Body of pancreas (tissue), 4 donors: Measurements from ENCODE around the gene TCF7. TPM values are rescaled to one million over a fixed set of nuclear protein-coding genes. Genes with fewer than 3 reads are reported as not detected.

Experiments
- ATAC-seq: fragments of 150-250 bp; one replicate; pipeline ENCODE4 v1.9.1; 2016
- DNase-seq, 4 donors: peaks; one replicate each; pipeline ENCODE4 v3.0.0-alpha.2; 2019
- H3K27ac ChIP-seq, 4 donors: fragments of 200-600 bp; sonication (generic); 1 replicate in 3 of 4; 2 replicates in 1 of 4; pipeline versions ENCODE4 v1.5.1 to v1.6.1; 2016 to 2019; ENCODE audit warnings: mild to moderate bottlenecking in 1 of 4, mixed read lengths in 1 of 4, moderate library complexity in 1 of 4
- H3K27me3 ChIP-seq, 2 donors: fragments of 200-600 bp; sonication (generic); one replicate each; pipeline ENCODE4 v1.6.0; 2016; ENCODE audit warnings: mild to moderate bottlenecking in 1 of 2
- H3K36me3 ChIP-seq, 2 donors: fragments of 200-600 bp; sonication (generic); replicated peaks in 1 of 2; 2 replicates each; pipeline ENCODE4 v1.5.1; 2016; ENCODE audit warnings: low read depth in 2 of 2; ENCODE audit not compliant: insufficient read depth in 1 of 2
- H3K4me1 ChIP-seq: fragments of 200-600 bp; sonication (generic); one replicate; pipeline ENCODE4 v1.6.0; 2016
- H3K4me3 ChIP-seq, 2 donors: fragments of 200-600 bp; sonication (generic); 1 replicate in 1 of 2; 2 replicates in 1 of 2; pipeline ENCODE4 v1.5.1; 2016 to 2019
- H3K9me3 ChIP-seq, 3 donors: fragments of 200-600 bp; sonication (generic); 1 replicate in 2 of 3; 2 replicates in 1 of 3; pipeline ENCODE4 v1.5.1; 2016
- CTCF ChIP-seq, 7 experiments: fragments of 450-650 bp in 4 of 7; fragments of 200-600 bp in 3 of 7; sonication (generic) in 3 of 7; IDR thresholded peaks; one replicate each; pipeline ENCODE4 v1.5.1; 2016 to 2019; ENCODE audit warnings: antibody characterized with exemption in 7 of 7
- POLR2A ChIP-seq, 3 donors: fragments of 450-650 bp; IDR thresholded peaks; one replicate each; pipeline ENCODE4 v1.6.1; 2016; ENCODE audit warnings: antibody characterized with exemption in 3 of 3, mild to moderate bottlenecking in 2 of 3
- WGBS, 2 donors: methylation state at CpG; one replicate each; pipeline ENCODE4 v1.1.5; 2017; 5-methylcytosine and 5-hydroxymethylcytosine counted together
- intact Hi-C: fragments of 100-400 bp; cut with DNase I; formaldehyde crosslinking; loops from one replicate; pipeline ENCODE4 v1.15.1; 2023
- total RNA-seq, 2 donors: library from RNA; depleted of rRNA; stranded (reverse); fragments of >200 nt; gene quantifications; one replicate each; pipeline ENCODE4 v1.1.0, GENCODE V29; 2016

Gene TCF7
- total RNA-seq, 2 donors from 2014 or later: 6.3 to 9.1 TPM

- intact Hi-C loops: no loop called here
- DNase-seq (peak in 1 of 4 donors; percentile 5), ATAC-seq (no peak)
- H3K27me3 ChIP-seq: no peaks in the 10 kb centered on the region
- TF ChIP-seq CTCF (IDR thresholded peaks at IDR 0.05) (no peak), POLR2A (IDR thresholded peaks at IDR 0.05) (no peak)
- H3K4me3 ChIP-seq: no peak overlapping the region
- H3K9me3 ChIP-seq: no peaks in the 10 kb centered on the region
- H3K36me3 ChIP-seq: peaks cover 0 to 6% of the 10 kb centered on the region in 2 donors
- 50% methylated on average over 1 of the region's 1 CpG; no CpG with 5 or more reads in 1 of the 2 donors for WGBS, 2 donors
- H3K27ac ChIP-seq: peak overlapping the region in 1 of 4 donors; percentile 3
- H3K4me1 ChIP-seq: peaks cover 24% of the 10 kb centered on the region
Observed at GRCh38 chr5:134145041-134145757, 30.7 kb downstream of the TCF7 start.

- Histone ChIP-seq H3K27ac (no peak overlapping the region), H3K4me1 (peaks cover 26% of the 10 kb centered on the region), H3K9me3 (no peaks in the 10 kb centered on the region), H3K27me3 (no peaks in the 10 kb centered on the region), H3K36me3 (peaks cover 0 to 6% of the 10 kb centered on the region in 2 donors), H3K4me3 (no peak overlapping the region)
- DNase-seq: peak; percentile 73 to 84 (median 78)
- TF ChIP-seq CTCF (IDR thresholded peaks at IDR 0.05): peak; percentile 75 to 95 (median 84)
- no peak for TF ChIP-seq POLR2A (IDR thresholded peaks at IDR 0.05)
- WGBS, 2 donors: 77 to 83% methylated on average over 12 to 13 of the region's 13 CpGs
- peak; percentile 54 for ATAC-seq
- intact Hi-C loops: no loop called here
Observed at GRCh38 chr5:134145779-134146581, 31.5 kb downstream of the TCF7 start.

GRCh38 chr5:134146651-134147518 lies 32.4 kb downstream of the TCF7 start:
- Histone ChIP-seq H3K36me3 (peaks cover 0 to 6% of the 10 kb centered on the region in 2 donors), H3K27ac (no peak overlapping the region), H3K27me3 (no peaks in the 10 kb centered on the region), H3K9me3 (no peaks in the 10 kb centered on the region), H3K4me3 (no peak overlapping the region), H3K4me1 (peaks cover 30% of the 10 kb centered on the region)
- 76 to 82% methylated on average over 4 of the region's 4 CpGs for WGBS, 2 donors
- DNase-seq: peak in 1 of 4 donors; percentile 9
- intact Hi-C loops: no loop called here
- no peak for ATAC-seq
- TF ChIP-seq POLR2A (IDR thresholded peaks at IDR 0.05) (no peak), CTCF (IDR thresholded peaks at IDR 0.05) (no peak)

- H3K36me3 ChIP-seq: peaks cover 0 to 6% of the 10 kb centered on the region in 2 donors
- peaks cover 33% of the 10 kb centered on the region for H3K4me1 ChIP-seq
- ATAC-seq (no peak), DNase-seq (no peak)
- TF ChIP-seq POLR2A (IDR thresholded peaks at IDR 0.05) (no peak), CTCF (IDR thresholded peaks at IDR 0.05) (no peak)
- H3K27me3 ChIP-seq: no peaks in the 10 kb centered on the region
- H3K9me3 ChIP-seq: no peaks in the 10 kb centered on the region
- no peak overlapping the region for H3K4me3 ChIP-seq
- WGBS, 2 donors: 38 to 44% methylated on average over 2 of the region's 2 CpGs
- peak overlapping the region in 2 of 4 donors; percentile 46 to 72 for H3K27ac ChIP-seq
- intact Hi-C loops: no loop called here
Observed at GRCh38 chr5:134148316-134148715, 33.8 kb downstream of the TCF7 start.
